ENCODE results near the gene BAIAP2.

DNA sequence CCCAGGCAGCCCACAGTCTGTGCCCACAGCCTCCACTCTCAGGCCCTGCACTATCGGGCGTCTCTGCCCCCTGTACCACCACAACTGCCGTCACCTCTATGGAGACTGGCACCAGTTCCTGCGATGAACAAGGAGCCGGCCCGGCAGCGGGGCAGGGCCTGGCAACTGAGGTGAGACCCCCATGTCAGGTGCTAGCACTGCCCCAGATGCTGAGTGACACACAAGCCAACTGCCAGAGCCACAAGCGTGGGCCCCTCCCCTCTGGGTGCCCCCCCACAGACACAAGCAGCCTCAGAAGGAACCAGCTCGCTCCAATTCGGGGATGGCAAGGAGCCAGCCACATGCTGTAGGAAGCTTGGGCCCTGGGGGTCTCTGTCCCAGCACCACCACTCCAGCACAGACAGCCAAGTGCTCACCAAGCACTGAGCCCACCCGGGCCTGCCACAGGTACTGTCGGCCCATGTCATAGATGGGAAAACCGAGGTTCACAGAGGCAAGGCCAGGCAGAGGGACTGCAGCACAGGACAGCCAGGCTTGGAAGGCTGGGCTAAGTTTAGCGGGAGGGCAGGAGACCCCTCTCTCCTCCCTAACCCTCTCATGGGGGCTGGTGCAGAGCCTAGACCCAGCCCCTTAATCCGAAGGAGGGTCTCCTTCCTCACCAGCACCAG is 128.9 kb downstream of the BAIAP2 start:
- TF ChIP-seq YY1 (IDR thresholded peaks at IDR 0.05; ENCODE audit: low read depth) (no peak), TCF12 (IDR thresholded peaks at IDR 0.05; ENCODE audit: low read depth) (no peak), EP300 (IDR thresholded peaks at IDR 0.05; ENCODE audit: borderline replicate concordance) (no peak), CEBPB (IDR thresholded peaks at IDR 0.05) (no peak), RAD21 (IDR thresholded peaks at IDR 0.05; ENCODE audit: low read depth) (no peak), FOXM1 (IDR thresholded peaks at IDR 0.05; ENCODE audit: borderline replicate concordance, low read depth) (no peak)
- TF ChIP-seq, protein P1, sequence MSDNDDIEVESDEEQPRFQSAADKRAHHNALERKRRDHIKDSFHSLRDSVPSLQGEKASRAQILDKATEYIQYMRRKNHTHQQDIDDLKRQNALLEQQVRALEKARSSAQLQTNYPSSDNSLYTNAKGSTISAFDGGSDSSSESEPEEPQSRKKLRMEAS (IDR thresholded peaks at IDR 0.05), result no peak

All from Ishikawa (cell line).